ENCODE results near the gene PNPLA2.

Gene PNPLA2

GRCh38 chr11:793556-793955 is 25.2 kb upstream of the PNPLA2 start:
- TF ChIP-seq CTCF (IDR thresholded peaks at IDR 0.05; ENCODE audit: insufficient read depth, missing control alignments), result no peak
- DNase-seq (ENCODE audit: insufficient read length, low spot score) (no peak), FAIRE-seq (no peak)

- DNase-seq (ENCODE audit: insufficient read length, low spot score) (peak; percentile 49), FAIRE-seq (no peak)
- TF ChIP-seq CTCF (IDR thresholded peaks at IDR 0.05; ENCODE audit: insufficient read depth, missing control alignments), result no peak
Observed at GRCh38 chr11:794013-794765, 24.5 kb upstream of the PNPLA2 start.

GRCh38 chr11:794766-795633 is 23.7 kb upstream of the PNPLA2 start:
- DNase-seq (ENCODE audit: insufficient read length, low spot score) (no peak), FAIRE-seq (no peak)
- TF ChIP-seq CTCF (IDR thresholded peaks at IDR 0.05; ENCODE audit: insufficient read depth, missing control alignments), result no peak

- DNase-seq (ENCODE audit: insufficient read length, low spot score), result no peak
- TF ChIP-seq CTCF (IDR thresholded peaks at IDR 0.05; ENCODE audit: insufficient read depth, missing control alignments), result no peak
- FAIRE-seq, result no peak
Observed at GRCh38 chr11:795634-796564, 22.8 kb upstream of the PNPLA2 start.

GRCh38 chr11:796565-797295 is 22.0 kb upstream of the PNPLA2 start:
- DNase-seq (ENCODE audit: insufficient read length, low spot score), result no peak
- FAIRE-seq, result no peak
- TF ChIP-seq CTCF (IDR thresholded peaks at IDR 0.05; ENCODE audit: insufficient read depth, missing control alignments), result no peak

- FAIRE-seq (no peak), DNase-seq (ENCODE audit: insufficient read length, low spot score) (peak; percentile 55)
- no peak for TF ChIP-seq CTCF (IDR thresholded peaks at IDR 0.05; ENCODE audit: insufficient read depth, missing control alignments)
Observed at GRCh38 chr11:797296-798092, 21.2 kb upstream of the PNPLA2 start.
